ENCODE measurements around the gene SLC22A12.

- no peak for TF ChIP-seq POLR2AphosphoS5 (IDR thresholded peaks at IDR 0.05; ENCODE audit: borderline replicate concordance, low read depth, low read length)
- no peak for TF ChIP-seq EZH2 (IDR thresholded peaks at IDR 0.05)
Measured at GRCh38 chr11:64600281-64600992, 9.4 kb downstream of the SLC22A12 start.
